Measurements from ENCODE around the gene DRAP1. TPM values are rescaled to one million over a fixed set of nuclear protein-coding genes. Genes with fewer than 3 reads are reported as not detected.
"Not testable (repeated sequence)": the region's sequence is repeated elsewhere in the genome, so short reads cannot be mapped to it uniquely, and the experiment has no call there.

The DRAP1 gene
- total RNA-seq, 3 donors from 2014 or later: 39.9 to 74.8 (median 61.6) TPM

- no peaks in the 10 kb centered on the region for H3K4me1 ChIP-seq (ENCODE audit: low read depth)
- H3K36me3 ChIP-seq (ENCODE audit: low read depth): no peaks in the 10 kb centered on the region
- no peak within 1 kb of the TSS for H3K4me3 ChIP-seq
- ATAC-seq: no peak
- DNase-seq: no peak
- TF ChIP-seq CTCF (IDR thresholded peaks at IDR 0.05): no peak
- H3K9me3 ChIP-seq: no peaks in the 10 kb centered on the region
- intact Hi-C loops (cut with DNase I, micrococcal nuclease): no loop called here
Observed at GRCh38 chr11:65945430-65945911, 26.2 kb downstream of the DRAP1 start, which contains the start of gene TSGA10IP. TSGA10IP (plus strand) TSS chr11:65945480; CDS start chr11:65945676, 196 bp downstream.

DNA sequence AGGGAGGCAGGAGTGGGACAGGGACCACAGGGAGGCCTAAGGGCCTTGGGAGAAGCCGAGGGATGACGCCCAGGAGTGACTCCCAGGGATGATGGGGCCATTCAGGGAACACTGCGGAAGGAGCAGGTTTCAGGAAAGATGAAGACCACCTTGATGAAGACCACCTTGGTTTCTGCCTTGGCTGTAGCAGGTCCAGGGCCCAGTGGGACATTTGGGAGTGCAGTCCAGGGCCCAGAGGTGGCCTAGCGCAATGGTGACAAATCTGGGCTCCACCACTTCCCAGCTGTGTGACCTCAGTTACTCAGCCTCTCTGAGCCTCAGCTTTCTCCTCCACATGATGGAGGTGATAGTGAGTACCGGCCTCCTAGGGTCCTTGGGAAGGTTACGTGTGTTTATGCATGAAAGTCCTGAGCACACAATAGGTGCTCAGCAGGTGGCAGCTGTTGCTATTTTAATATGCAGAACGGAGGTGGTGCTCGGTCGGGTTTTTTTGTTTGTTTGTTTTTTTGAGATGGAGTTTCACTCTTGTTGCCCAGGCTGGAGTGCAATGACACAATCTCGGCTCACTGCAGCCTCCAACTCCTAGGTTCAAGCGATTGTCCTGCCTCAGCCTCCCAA is 26.8 kb downstream of the DRAP1 start:
- Histone ChIP-seq H3K36me3 (ENCODE audit: low read depth) (no peaks in the 10 kb centered on the region), H3K4me3 (no peak overlapping the region), H3K4me1 (ENCODE audit: low read depth) (no peaks in the 10 kb centered on the region), H3K9me3 (no peaks in the 10 kb centered on the region)
- intact Hi-C loops (cut with DNase I, micrococcal nuclease): no loop called here
- ATAC-seq: no peak
- TF ChIP-seq CTCF (IDR thresholded peaks at IDR 0.05): no peak
- DNase-seq: no peak

DNA sequence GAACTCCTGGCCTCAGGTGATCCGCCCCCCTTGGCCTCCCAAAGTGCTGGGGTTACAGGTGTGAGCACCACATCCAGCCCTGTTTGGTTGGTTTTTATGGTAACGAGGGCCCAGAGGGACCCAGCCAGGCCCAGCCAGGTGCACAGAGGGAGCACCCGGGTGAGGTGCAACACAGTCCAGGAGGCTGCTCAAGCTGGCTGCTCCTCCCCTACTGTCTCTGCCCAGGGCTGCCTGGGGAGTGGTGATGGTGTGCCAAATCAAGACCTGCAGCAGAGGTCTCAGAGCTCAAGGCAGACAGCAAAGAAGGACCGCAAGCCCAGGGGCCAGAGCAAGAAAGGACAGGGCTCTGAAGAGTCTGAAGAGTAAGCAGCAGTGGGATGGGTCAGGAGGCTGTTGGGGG is 27.4 kb downstream of the DRAP1 start:
- intact Hi-C loops (cut with DNase I, micrococcal nuclease): no loop called here
- no peak for ATAC-seq
- no peaks in the 10 kb centered on the region for H3K4me1 ChIP-seq (ENCODE audit: low read depth)

DNA sequence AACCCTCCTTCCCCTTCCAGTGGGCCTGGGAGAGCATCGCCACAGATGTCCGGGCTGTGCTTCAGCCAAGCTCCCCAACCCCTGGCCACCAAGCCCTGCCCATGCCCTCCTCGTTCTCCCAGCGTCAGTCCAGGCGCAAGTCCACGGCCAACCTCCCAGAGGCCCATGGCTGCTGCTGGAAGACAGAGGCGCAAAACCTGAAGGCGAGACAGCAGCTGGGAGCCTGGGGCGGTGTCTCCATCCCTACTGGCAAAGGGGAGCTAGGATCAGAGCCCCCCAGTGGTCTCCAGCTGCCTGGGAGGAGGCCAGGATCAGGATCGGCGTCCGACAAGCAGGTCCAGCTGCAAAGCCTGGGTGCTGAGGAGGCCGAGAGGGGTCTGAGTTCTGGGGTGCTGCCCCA is 27.9 kb downstream of the DRAP1 start:
- intact Hi-C loops (cut with DNase I, micrococcal nuclease): no loop called here
- Histone ChIP-seq H3K4me3 (no peak overlapping the region), H3K4me1 (ENCODE audit: low read depth) (no peaks in the 10 kb centered on the region), H3K9me3 (no peaks in the 10 kb centered on the region), H3K36me3 (ENCODE audit: low read depth) (no peaks in the 10 kb centered on the region)
- TF ChIP-seq CTCF (IDR thresholded peaks at IDR 0.05): no peak
- no peak for DNase-seq
- no peak for ATAC-seq

More for the DNA sequence above, 27.4 kb downstream of the DRAP1 start:
- H3K36me3 ChIP-seq (ENCODE audit: low read depth): no peaks in the 10 kb centered on the region
- no peak for DNase-seq
- H3K4me3 ChIP-seq: no peak overlapping the region
- TF ChIP-seq CTCF (IDR thresholded peaks at IDR 0.05): no peak
- no peaks in the 10 kb centered on the region for H3K9me3 ChIP-seq

DNA sequence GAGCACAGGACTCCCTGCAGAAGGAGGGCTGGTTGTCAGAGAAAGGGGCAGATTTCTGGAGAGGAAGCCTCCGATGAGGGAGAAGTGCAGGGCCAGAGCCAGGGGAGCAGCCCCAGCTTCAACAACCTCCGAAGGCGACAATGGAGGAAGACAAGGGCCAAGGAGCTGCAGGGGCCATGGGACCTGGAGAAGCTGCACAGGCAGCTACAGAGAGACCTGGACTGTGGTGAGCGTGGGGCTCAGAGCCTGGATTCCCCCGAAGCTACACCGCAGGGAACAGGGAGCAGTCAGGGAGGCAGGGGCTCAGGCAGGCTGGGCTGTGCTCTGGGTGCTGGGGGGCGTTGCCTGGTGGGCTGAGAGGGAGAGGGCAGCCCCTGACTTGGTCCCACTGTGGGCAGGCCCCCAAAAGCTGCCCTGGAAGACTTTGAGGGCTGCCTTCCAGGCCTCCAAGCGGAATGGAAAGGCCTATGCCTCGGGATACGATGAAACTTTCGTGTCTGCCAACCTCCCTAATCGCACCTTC is 28.4 kb downstream of the DRAP1 start:
- no peak overlapping the region for H3K4me3 ChIP-seq
- DNase-seq (no peak), ATAC-seq (no peak)
- TF ChIP-seq CTCF (IDR thresholded peaks at IDR 0.05): no peak
- intact Hi-C loops (cut with DNase I, micrococcal nuclease): no loop called here
- no peaks in the 10 kb centered on the region for H3K36me3 ChIP-seq (ENCODE audit: low read depth)
- H3K9me3 ChIP-seq: no peaks in the 10 kb centered on the region
- no peaks in the 10 kb centered on the region for H3K4me1 ChIP-seq (ENCODE audit: low read depth)

DNA sequence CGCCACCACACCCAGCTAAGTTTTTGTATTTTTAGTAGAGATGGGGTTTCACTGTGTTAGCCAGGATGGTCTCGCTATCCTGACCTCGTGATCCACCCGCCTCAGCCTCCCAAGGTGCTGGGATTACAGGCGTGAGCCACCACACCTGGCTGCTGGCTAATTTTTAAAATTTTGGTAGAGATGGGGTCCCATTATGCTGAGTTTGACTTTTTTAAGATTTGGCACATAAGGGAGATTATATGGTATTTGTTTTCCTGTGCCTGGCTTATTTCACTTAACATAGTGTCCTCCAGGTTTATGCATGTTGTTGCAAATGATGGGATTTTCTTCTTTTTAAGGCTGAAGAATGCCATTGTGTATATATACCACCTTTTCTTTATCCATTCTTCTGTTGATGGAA is 31.5 kb downstream of the DRAP1 start:
- ATAC-seq; intact Hi-C loops (cut with DNase I, micrococcal nuclease); H3K9me3 ChIP-seq; H3K4me3 ChIP-seq; H3K4me1 ChIP-seq (ENCODE audit: low read depth); DNase-seq; H3K36me3 ChIP-seq (ENCODE audit: low read depth): not testable (repeated sequence)

DNA sequence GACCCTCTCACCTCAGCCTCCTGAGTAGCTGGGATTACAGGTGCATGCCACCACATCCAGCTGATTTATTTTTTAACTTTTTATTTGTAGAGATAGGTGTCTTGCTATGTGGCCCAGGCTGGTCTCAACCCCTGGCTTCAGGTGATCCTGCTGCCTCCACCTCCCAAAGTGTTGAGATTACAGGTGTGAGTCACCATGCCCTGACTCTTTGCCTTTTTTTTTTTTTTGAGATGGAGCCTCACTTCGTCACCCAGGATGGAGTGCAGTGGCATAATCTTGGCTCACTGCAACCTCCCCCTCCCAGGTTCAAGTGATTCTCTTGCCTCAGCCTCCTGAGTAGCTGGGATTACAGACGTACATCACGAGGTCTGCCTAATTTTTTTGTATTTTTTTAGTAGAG is 32.4 kb downstream of the DRAP1 start:
- ATAC-seq; H3K9me3 ChIP-seq; H3K4me1 ChIP-seq (ENCODE audit: low read depth); intact Hi-C loops (cut with DNase I, micrococcal nuclease); H3K36me3 ChIP-seq (ENCODE audit: low read depth); DNase-seq; H3K4me3 ChIP-seq: not testable (repeated sequence)
